ENCODE data around the gene CACNA1C.

Gene CACNA1C

GRCh38 chr12:2498964-2499500 is 446.2 kb downstream of the CACNA1C start:
- no peak for DNase-seq

GRCh38 chr12:2501464-2502191 is 448.8 kb downstream of the CACNA1C start:
- DNase-seq, result no peak

GRCh38 chr12:2503036-2503435 is 450.2 kb downstream of the CACNA1C start:
- no peak for DNase-seq

- no peak for DNase-seq
Observed at GRCh38 chr12:2503762-2504161, 451.0 kb downstream of the CACNA1C start.

- no peak for DNase-seq
Observed at GRCh38 chr12:2504577-2504976, 451.8 kb downstream of the CACNA1C start.

- no peak for DNase-seq
Observed at GRCh38 chr12:2507814-2508213, 455.0 kb downstream of the CACNA1C start.

GRCh38 chr12:2509137-2509536 is 456.4 kb downstream of the CACNA1C start:
- no peak for DNase-seq

GRCh38 chr12:2510045-2510444 is 457.3 kb downstream of the CACNA1C start:
- no peak for DNase-seq

GRCh38 chr12:2513141-2514037 is 460.6 kb downstream of the CACNA1C start:
- no peak for DNase-seq

- no peak for DNase-seq
Observed at GRCh38 chr12:2514038-2514340, 461.2 kb downstream of the CACNA1C start.

- DNase-seq, result no peak
Observed at GRCh38 chr12:2520722-2521246, 468.0 kb downstream of the CACNA1C start.

GRCh38 chr12:2523317-2523716 is 470.5 kb downstream of the CACNA1C start:
- no peak for DNase-seq

- DNase-seq, result no peak
Observed at GRCh38 chr12:2523844-2524243, 471.1 kb downstream of the CACNA1C start.

GRCh38 chr12:2526371-2526770 is 473.6 kb downstream of the CACNA1C start:
- no peak for DNase-seq

- DNase-seq, result no peak
Observed at GRCh38 chr12:2528001-2528400, 475.2 kb downstream of the CACNA1C start.

GRCh38 chr12:2529807-2530206 is 477.0 kb downstream of the CACNA1C start:
- DNase-seq, result no peak

GRCh38 chr12:2531371-2531770 is 478.6 kb downstream of the CACNA1C start:
- DNase-seq, result no peak

GRCh38 chr12:2533036-2533435 is 480.2 kb downstream of the CACNA1C start:
- no peak for DNase-seq

GRCh38 chr12:2535583-2536204 is 482.9 kb downstream of the CACNA1C start:
- no peak for DNase-seq

GRCh38 chr12:2536724-2537123 is 483.9 kb downstream of the CACNA1C start:
- no peak for DNase-seq

- no peak for DNase-seq
Observed at GRCh38 chr12:2537868-2538541, 485.2 kb downstream of the CACNA1C start.

- no peak for DNase-seq
Observed at GRCh38 chr12:2539938-2540337, 487.2 kb downstream of the CACNA1C start.

GRCh38 chr12:2540535-2540941 is 487.8 kb downstream of the CACNA1C start:
- no peak for DNase-seq

All from activated T-cell treated with anti-CD3 and anti-CD28 coated beads for 4 hours (primary cell).